ENCODE results near the gene HCFC1.

The HCFC1 gene

DNA sequence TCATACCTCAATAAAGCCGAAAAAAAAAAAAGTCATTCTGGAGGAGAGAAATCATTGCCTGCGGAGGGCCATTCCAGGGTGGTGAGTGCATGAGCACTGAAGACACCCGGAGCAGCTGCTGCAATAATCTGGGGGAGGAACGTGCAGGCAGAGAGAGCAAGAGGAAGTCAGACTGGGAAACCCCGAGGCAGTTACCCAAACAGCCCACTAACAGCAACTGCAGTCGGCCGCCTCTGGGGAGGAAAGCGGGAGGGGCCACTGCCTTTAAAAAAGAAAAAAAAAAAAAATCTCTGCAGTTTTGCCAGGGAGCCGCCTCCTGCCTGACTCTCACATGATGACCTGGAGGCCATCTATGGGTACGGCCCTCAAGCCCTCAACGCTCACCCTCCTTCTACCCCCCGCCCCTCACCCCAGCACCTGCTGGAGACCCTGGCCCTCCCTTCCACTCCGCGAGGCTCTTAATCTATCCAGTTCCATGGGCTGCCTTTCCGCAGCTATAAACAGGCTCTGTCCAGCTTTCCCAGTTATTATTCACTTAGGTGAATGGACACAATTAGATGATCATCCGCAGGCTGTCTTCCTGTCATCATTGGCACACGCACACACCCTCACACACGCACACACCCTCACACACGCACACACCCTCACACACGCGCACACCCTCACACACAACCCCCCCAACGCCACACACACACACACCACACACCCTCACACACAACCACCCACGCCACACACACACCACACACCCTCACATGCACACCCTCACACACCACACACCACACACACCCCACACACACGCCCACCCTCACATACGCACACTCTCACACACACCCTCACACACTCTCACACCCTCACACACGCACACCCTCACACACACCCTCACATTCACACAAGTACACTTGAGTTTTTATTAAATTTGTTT lies 70.5 kb downstream of the HCFC1 start:
- Histone ChIP-seq H3K27me3 (ENCODE audit: insufficient read depth, low read length, poor library complexity) (no peaks in the 10 kb centered on the region), H3K27ac (ENCODE audit: low read length) (peak overlapping the region; percentile 64), H3K79me2 (ENCODE audit: insufficient read depth, low read length) (no peaks in the 10 kb centered on the region), H3K9ac (ENCODE audit: low read depth, low read length) (peak overlapping the region; percentile 30; the same call in 1 of the 2 replicates), H2AFZ (ENCODE audit: low read depth, low read length) (no peak overlapping the region), H4K20me1 (ENCODE audit: insufficient read depth, low read length) (no peaks in the 10 kb centered on the region), H3K4me1 (ENCODE audit: insufficient read depth, low read length) (peaks cover 18% of the 10 kb centered on the region), H3K4me2 (ENCODE audit: insufficient read depth, low read length) (peak overlapping the region; percentile 53), H3K9me3 (ENCODE audit: insufficient read depth, low read length, severe bottlenecking) (no peaks in the 10 kb centered on the region), H3K36me3 (ENCODE audit: insufficient read depth, low read length) (peaks cover 2% of the 10 kb centered on the region; the same call in 1 of the 2 replicates), H3K4me3 (ENCODE audit: low read depth in 1 of 2, low read length in 2 of 2) (no peak overlapping the region)
- peak; percentile 82 for DNase-seq
- ATAC-seq (ENCODE audit: insufficient read depth, low read depth) = peak; percentile 76
- TF ChIP-seq CTCF (IDR thresholded peaks at IDR 0.05; ENCODE audit: borderline replicate concordance, extremely low read depth, low read length, poor library complexity, severe bottlenecking) (no peak), EZH2 (IDR thresholded peaks at IDR 0.05; ENCODE audit: borderline replicate concordance, low read depth, low read length, severe bottlenecking) (no peak)

DNA sequence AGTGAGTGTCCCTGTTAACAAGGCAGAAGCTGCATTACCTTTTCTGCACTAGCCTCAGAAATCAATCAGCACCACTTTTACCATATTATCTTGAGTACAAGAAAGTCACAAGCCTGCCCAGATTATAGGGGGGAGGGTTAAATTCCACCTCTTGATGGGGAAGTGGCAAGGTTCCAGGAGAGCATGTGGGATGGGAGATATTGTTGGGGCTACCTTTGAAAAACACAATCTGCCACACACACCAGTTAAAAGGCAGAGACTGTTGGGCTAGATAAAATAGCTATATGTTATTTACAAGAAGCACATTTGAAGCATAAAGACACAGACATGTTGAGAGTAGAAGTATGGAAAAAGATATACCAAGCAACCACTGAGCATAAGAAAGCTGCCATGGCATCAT lies 73.7 kb downstream of the HCFC1 start:
- H3K9ac ChIP-seq (ENCODE audit: low read depth, low read length) = no peak overlapping the region
- H2AFZ ChIP-seq (ENCODE audit: low read depth, low read length) = no peak overlapping the region
- TF ChIP-seq CTCF (IDR thresholded peaks at IDR 0.05; ENCODE audit: borderline replicate concordance, extremely low read depth, low read length, poor library complexity, severe bottlenecking) (no peak), EZH2 (IDR thresholded peaks at IDR 0.05; ENCODE audit: borderline replicate concordance, low read depth, low read length, severe bottlenecking) (no peak)
- no peaks in the 10 kb centered on the region for H4K20me1 ChIP-seq (ENCODE audit: insufficient read depth, low read length)
- no peak for ATAC-seq (ENCODE audit: insufficient read depth, low read depth)
- DNase-seq = no peak
- H3K27me3 ChIP-seq (ENCODE audit: insufficient read depth, low read length, poor library complexity) = no peaks in the 10 kb centered on the region
- H3K4me1 ChIP-seq (ENCODE audit: insufficient read depth, low read length) = peaks cover 18% of the 10 kb centered on the region
- no peaks in the 10 kb centered on the region for H3K9me3 ChIP-seq (ENCODE audit: insufficient read depth, low read length, severe bottlenecking)
- H3K4me2 ChIP-seq (ENCODE audit: insufficient read depth, low read length) = no peak overlapping the region
- H3K27ac ChIP-seq (ENCODE audit: low read length) = no peak overlapping the region
- no peaks in the 10 kb centered on the region for H3K79me2 ChIP-seq (ENCODE audit: insufficient read depth, low read length)
- H3K4me3 ChIP-seq (ENCODE audit: low read depth in 1 of 2, low read length in 2 of 2) = no peak overlapping the region
- H3K36me3 ChIP-seq (ENCODE audit: insufficient read depth, low read length) = no peaks in the 10 kb centered on the region
